Renal cortex interstitium (tissue), 11 donors: ENCODE measurements around the gene GPX4. TPM values are rescaled to one million over a fixed set of nuclear protein-coding genes. Genes with fewer than 3 reads are reported as not detected.

Experiments used
- DNase-seq, 11 donors: peaks; one replicate each; pipeline ENCODE4 v3.0.0-alpha.2; 2013; ENCODE audit warnings: low read depth in 9 of 11, low spot score in 4 of 11; ENCODE audit errors: extremely low read depth in 1 of 11
- polyA plus RNA-seq, 3 donors: library from polyadenylated mRNA; unstranded; fragments of 120-200 nt; gene quantifications; one replicate each; pipeline ENCODE4 v1.2.1, GENCODE V29; 2013; ENCODE audit not compliant: insufficient read length in 3 of 3

Gene GPX4
- polyA plus RNA-seq, 3 donors: 237 to 269 (median 243) TPM

DNA sequence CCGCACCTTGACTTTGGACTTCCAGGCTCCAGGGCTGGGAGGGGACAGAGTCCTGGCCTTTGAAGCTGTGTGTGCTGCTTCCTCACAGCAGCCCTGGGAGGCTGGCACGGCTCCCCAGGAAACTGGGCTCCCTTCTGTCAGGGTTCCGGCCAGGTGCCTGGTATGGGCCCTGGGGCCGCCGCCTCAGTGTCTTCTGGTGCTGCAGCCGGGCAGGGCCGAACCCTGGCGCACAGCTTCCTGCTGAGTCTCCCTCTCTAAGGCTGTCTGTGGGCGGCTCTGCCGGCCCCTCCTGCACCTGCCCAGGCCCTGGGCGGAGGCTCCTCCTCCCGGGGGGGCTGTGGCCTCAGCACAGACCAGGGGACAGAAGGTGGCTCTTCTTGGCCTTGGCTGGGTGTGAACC, 32.4 kb downstream of the GPX4 start:
- no peak for DNase-seq

DNA sequence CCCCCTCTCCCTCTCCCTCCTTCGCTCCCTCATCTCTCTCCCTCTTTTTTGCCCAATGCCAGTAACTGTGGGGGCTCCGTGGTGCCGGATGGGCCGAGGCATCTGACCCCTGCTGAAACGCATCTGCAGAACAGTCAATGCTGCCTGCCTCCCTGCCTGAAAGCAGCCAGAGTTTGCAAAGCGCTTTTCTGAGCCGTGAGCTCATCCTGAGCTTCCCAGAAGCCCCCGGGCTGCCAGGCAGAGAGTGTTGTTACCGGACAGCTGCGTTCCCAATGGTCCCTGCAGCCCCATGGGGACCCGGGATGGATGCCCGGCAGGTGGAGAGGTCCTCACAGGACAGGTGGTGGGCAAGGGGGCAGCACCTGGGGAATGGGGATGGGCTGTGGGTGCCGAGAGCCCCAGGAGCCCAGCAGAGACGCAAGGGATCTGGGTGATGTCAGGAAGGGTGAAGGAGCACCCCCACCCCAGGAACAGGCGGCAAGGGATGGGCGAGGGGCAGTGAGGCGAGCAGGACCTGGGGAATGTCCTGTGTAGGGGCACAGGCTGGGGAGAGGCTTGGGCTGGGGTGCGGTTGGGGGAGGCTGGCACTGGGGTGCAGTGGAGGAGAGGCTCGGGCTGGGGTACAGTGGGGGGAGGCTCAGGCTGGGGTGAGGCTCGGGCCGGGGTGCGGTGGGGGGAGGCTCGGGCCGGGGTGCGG, 33.0 kb downstream of the GPX4 start:
- no peak for DNase-seq

GRCh38 chr19:1138121-1138520, 34.3 kb downstream of the GPX4 start:
- no peak for DNase-seq

DNA sequence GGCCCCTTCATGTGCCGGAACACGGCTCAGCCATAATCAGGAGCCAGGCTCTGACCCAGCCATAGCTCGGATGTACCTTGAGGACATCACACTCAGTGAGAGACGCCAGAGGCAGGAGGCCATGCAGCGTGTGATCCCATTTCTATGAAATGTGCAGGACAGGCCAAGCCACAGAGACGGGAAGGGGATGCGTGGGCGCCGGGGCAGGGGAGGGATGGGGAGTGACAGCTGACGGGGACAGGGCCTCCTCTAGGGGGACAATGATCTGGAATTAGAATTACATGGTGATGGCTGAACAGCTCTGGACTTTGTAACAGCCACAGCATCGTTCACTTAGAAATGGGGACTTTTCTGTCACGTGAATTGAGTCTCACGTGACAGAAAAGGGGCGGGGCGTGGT, 35.3 kb downstream of the GPX4 start:
- DNase-seq: no peak

DNA sequence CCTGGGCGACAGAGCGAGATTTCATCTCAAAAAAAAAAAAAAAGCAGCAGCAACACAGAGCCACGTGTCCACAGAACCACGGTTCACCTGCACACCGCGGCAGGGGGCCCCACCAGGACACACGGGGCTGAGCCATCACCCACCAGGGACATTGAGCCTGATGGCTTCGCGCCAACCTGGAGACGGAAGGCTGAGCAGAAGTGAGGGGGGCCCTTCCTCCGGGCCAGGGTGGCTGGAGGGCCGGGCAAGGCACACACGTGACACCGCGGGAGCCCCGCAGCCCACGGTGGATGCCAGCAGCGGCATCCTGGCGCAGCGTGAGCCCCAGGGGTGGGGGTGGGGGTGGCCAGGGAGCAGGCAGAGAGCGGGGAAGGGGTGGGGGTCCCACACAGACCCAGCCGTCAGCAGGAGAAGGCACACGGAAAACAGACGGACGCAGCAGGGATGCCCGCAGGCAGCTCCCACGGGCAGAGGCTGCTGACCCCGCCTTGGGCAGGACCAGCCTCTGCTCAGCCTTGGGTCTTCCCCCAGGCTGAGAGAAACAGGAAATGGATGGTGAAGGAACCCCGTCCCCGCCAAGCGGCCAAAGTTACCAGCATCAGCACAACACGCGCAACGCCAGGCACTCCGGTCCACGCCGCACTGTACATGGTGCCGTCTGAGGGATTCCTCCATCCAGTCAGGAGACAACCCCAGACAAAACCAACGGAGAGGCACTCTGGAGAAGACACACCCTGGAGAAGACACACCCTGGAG, 36.7 kb downstream of the GPX4 start:
- no peak for DNase-seq

- no peak for DNase-seq
Observed at GRCh38 chr19:1141944-1142343, 38.1 kb downstream of the GPX4 start.

DNA sequence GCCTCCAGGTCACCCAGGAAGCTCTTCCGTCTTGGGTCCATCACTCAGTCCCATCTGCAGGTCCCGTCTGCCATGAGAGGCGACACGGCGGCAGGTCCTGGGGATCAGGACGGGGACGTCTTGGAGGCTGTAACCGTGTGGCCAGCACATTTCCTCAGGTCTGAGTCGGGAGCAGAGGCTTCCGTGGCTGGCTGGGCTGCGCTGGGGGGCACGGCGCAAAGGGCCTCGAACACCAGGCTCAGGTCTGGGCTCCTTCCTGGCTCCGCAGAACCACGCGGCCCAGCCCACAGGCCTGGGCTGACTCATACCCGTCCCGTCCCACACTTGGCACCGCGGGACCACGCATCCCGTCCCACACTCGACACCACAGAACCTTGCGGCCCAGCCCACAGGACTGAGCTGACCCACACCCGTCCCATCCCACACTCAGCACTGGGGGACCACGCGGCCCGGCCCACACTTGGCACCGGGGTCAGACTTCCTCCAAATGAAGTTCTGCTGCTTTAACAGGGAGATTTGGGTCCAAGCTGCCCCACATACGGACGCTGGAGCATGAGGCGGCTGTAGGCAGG, 40.1 kb downstream of the GPX4 start:
- DNase-seq: no peak

GRCh38 chr19:1144741-1145140, 40.9 kb downstream of the GPX4 start:
- no peak for DNase-seq

- no peak for DNase-seq
Observed at GRCh38 chr19:1145635-1146411, 42.0 kb downstream of the GPX4 start.

GRCh38 chr19:1146412-1146699, 42.6 kb downstream of the GPX4 start:
- DNase-seq: no peak

DNA sequence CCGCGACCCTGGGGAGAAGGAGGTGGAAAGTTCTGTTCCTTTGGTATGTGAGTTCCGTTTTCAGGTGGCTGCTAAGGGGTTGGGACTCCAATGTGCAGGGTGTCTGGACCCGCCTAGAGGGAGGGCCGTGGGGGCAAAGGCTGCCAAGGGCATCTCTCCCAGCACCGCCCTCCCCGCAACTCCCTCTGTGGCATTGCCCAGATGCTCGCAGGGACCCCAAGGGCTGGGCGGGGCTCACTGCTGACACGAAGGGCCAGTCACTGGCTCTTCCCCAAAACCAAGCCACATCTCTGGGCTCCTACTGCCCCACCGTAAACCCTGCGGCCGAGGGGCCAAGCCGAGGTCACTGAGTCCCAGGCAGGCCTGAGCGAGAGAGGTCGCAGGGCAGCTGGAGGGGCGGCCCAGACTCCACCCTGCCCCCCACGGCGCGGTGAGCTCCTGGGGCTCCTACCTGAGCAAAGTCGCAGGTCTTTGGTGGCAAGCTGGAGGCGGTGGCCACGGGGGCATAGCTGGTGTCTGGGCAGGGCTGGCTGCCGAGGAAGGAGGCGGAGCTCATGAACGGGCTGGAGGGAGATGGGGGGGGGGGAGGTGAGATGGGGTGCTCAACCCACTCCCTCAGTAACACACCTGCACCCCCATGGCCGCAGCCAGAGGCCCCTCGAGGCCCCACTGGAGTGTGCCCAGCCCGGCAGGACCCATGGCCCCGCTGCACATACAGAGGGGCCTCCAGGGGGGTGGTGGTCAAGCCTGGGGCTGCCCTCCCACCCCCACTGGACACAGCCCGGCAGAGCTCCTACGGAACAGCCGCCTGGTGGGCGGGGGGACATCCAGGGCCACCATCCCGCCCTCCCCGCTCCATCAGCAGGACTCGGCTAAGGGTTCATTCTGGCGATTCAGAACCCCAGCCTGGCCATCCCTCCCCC, 43.3 kb downstream of the GPX4 start:
- no peak for DNase-seq

DNA sequence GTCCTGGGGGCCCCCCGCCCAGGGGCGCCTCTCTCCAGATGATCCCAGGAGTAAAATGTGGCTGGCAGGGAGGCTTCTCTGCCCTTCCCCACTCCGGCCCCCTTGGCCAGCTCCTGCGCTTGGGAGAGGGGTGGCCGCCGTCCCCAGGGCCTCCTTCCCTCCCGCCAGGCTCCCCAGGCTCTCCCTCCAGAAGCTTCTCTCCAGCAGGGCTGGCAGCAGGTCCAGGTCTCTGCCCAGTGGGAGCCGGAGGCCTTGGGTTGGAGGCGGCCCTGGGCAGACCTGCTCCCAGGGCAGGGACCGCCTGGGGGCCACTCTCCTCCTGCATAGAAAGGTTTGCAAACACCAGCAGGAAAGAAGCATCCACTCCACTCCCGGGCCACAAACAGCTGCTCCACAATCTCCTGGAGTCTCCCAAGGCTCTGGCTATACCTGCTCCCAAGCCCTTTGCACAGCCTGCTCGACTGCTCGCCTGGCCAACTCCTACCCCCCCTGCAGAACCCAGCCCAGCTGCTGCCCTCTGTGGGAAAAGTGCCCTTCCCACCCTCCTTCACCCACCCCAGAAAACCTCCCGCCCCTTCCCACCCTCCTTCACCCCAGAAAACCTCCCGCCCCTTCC, 44.2 kb downstream of the GPX4 start:
- no peak for DNase-seq

- no peak for DNase-seq
Observed at GRCh38 chr19:1149259-1150045, 45.7 kb downstream of the GPX4 start.

DNA sequence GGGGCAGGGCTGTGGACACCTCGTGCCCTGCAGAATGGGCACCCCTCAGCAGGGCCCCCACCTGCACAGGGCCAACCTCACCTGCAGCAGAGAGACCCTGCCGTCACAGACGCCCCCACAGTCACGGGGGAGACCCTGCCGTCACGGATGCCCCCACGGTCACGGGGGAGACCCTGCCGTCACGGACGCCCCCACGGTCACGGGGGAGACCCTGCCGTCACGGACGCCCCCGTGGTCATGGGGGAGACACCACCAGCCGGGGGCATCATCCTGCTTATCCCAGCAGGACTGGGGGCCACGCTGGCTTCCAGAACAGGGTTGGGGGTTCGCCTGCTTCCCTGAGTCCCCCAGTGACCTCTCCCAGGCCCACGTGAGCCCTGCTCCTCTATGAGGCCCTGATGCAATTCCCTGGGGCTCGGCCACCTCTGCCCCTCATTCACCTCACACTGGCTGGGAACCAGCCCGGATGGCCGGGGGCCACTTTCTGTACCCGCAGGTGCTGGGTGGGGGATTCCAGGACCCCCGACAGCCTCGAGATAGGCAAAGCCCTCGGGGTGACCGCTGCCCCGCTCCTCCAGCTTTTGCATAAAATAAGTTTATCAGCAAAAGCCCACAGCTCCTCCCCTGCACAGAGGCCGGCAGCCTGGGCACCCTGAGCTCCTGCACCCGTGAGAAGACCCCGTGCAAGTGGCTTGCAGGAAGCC, 46.7 kb downstream of the GPX4 start:
- no peak for DNase-seq

GRCh38 chr19:1151037-1151724, 47.4 kb downstream of the GPX4 start:
- no peak for DNase-seq

DNA sequence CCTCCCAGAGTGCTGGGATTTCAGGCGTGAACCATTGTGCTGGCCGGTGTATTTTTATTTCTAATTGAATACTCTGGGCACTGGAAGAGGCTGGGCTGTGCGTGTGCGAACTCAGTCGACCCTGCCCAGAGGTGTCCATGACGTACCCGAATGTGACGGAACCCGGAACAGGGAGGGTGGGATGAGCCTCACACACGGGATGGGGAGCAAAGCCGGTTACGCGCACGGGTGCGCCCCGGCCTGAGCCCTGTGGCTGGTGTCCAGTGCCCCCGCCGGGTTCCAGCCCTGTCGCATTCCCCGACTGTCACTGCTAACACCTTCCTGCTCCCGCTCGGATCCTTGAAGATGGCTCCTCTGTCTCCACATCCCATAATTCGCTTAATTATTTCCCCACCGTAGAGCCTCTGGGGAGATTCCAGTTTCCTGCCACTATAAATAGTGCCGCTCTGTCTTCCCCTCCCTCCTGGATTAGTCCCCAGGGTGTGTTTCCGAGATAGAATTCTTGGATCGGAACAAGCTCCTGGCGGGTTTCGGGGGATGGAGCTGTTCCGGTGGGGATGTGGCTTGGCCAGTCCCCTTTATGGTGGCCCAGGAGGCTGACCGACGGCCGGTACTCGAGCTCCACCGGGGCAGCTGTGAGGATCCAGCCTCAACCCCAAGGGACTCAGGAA, 48.3 kb downstream of the GPX4 start:
- DNase-seq: no peak
